H1 (cell line): ENCODE data around the gene HYDIN. TPM values are rescaled to one million over a fixed set of nuclear protein-coding genes. Genes with fewer than 3 reads are reported as not detected.
A peak's percentile ranks its signal among the peaks of the same experiment; 100 is the strongest.

Experiments used
- CTCF ChIA-PET: fragments of 300-600 bp; sonication (Branson Sonifier 250); formaldehyde crosslinking; loops from one replicate; lab custom pipeline; 2021; ENCODE audit not compliant: partially characterized antibody; lab: Charles Lee
- POLR2A ChIA-PET: fragments of 300-600 bp; sonication (Branson Sonifier 250); formaldehyde crosslinking; loops from one replicate; lab custom pipeline; 2021; ENCODE audit warnings: inconsistent platforms; ENCODE audit not compliant: partially characterized antibody; lab: Charles Lee
- DNase-seq, 2 experiments: peaks; one replicate each; pipeline versions ENCODE4 v3.0.0 to v3.0.0-alpha.2; 2010 to 2022; ENCODE audit warnings: low spot score in 2 of 2, low read depth in 1 of 2, mixed read lengths in 1 of 2
- FAIRE-seq: peaks from 2 replicates; lab custom pipeline; 2011; peaks lifted over from hg19 to GRCh38; lab: Jason Lieb, UNC
- H2AFZ ChIP-seq: 2 replicates; pipeline ENCODE4 v1.8.1; 2012; ENCODE audit warnings: low read length, inconsistent platforms
- H2AK5ac ChIP-seq: 2 replicates; pipeline ENCODE4 v1.6.1; 2013; ENCODE audit warnings: low read depth, low read length
- H2BK120ac ChIP-seq: replicated peaks from 2 replicates; pipeline ENCODE3; 2013; ENCODE audit warnings: low read depth, low read length, inconsistent platforms
- H2BK12ac ChIP-seq: 2 replicates; pipeline ENCODE4 v1.6.1; 2013; ENCODE audit warnings: low read depth, low read length
- H2BK15ac ChIP-seq: 2 replicates; pipeline ENCODE4 v1.6.1; 2013; ENCODE audit warnings: low read length
- H2BK20ac ChIP-seq: 2 replicates; pipeline ENCODE4 v1.6.1; 2013; ENCODE audit warnings: low read length
- H2BK5ac ChIP-seq: 2 replicates; pipeline ENCODE4 v1.6.1; 2013; ENCODE audit warnings: low read depth, low read length
- H3K14ac ChIP-seq: 2 replicates; pipeline ENCODE4 v1.6.1; 2013; ENCODE audit warnings: inconsistent platforms; ENCODE audit not compliant: insufficient read length
- H3K18ac ChIP-seq: 2 replicates; pipeline ENCODE4 v1.6.1; 2013; ENCODE audit warnings: low read length; ENCODE audit errors: extremely low read depth
- H3K23ac ChIP-seq: 2 replicates; pipeline ENCODE4 v1.6.1; 2013; ENCODE audit warnings: inconsistent platforms; ENCODE audit not compliant: insufficient read length
- H3K23me2 ChIP-seq: 2 replicates; pipeline ENCODE4 v1.6.1; 2013; ENCODE audit warnings: low read depth, low read length
- H3K27ac ChIP-seq: 2 replicates; pipeline ENCODE4 v1.6.1; 2011; ENCODE audit warnings: low read depth, low read length, inconsistent platforms
- H3K27me3 ChIP-seq, 4 experiments: replicated peaks in 1 of 4; 1 replicate in 1 of 4; 2 replicates in 3 of 4; pipeline versions ENCODE4 v1.6.1 to v1.8.1; 2011 to 2013; ENCODE audit warnings: low read length in 3 of 4, mild to moderate bottlenecking in 3 of 4, inconsistent platforms in 2 of 4, mixed read lengths in 2 of 4, moderate library complexity in 1 of 4; ENCODE audit not compliant: control insufficient read depth in 3 of 4, insufficient read depth in 3 of 4; ENCODE audit errors: extremely low read depth in 1 of 4
- H3K36me3 ChIP-seq, 4 experiments: 2 replicates each; pipeline versions ENCODE4 v1.6.1 to v1.8.1; 2011 to 2013; ENCODE audit warnings: mild to moderate bottlenecking in 4 of 4, low read length in 3 of 4, moderate library complexity in 2 of 4, control low read depth in 1 of 4, inconsistent platforms in 1 of 4; ENCODE audit not compliant: insufficient read depth in 4 of 4, control insufficient read depth in 2 of 4
- H3K4ac ChIP-seq: replicated peaks from 2 replicates; pipeline ENCODE3; 2013; ENCODE audit warnings: low read length, low read depth, mixed read lengths, inconsistent platforms; ENCODE audit not compliant: insufficient read length
- H3K4me1 ChIP-seq, 4 experiments: replicated peaks in 1 of 4; 1 replicate in 1 of 4; 2 replicates in 3 of 4; pipeline versions ENCODE4 v1.6.1 to v1.8.1; 2011 to 2013; ENCODE audit warnings: low read length in 3 of 4, inconsistent platforms in 2 of 4, mixed read lengths in 1 of 4; ENCODE audit not compliant: insufficient read depth in 4 of 4, control insufficient read depth in 3 of 4
- H3K4me2 ChIP-seq, 2 experiments: 2 replicates each; pipeline versions ENCODE4 v1.6.1 to v1.8.1; 2011 to 2013; ENCODE audit warnings: low read depth in 2 of 2, low read length in 2 of 2, control low read depth in 1 of 2, inconsistent platforms in 1 of 2, mild to moderate bottlenecking in 1 of 2; ENCODE audit not compliant: insufficient read depth in 1 of 2
- H3K4me3 ChIP-seq, 4 experiments: fragments of 200-600, 300-600 bp in 1 of 4; sonication (generic), shearing (Covaris generic), sonication (Bioruptor Twin) in 1 of 4; 2 replicates each; pipeline versions ENCODE4 v1.5.1 to v1.8.1; 2011 to 2016; ENCODE audit warnings: low read length in 4 of 4, low read depth in 3 of 4, control low read depth in 2 of 4, inconsistent platforms in 2 of 4, mild to moderate bottlenecking in 2 of 4, mixed read lengths in 1 of 4, moderate library complexity in 1 of 4; ENCODE audit not compliant: insufficient read depth in 2 of 4; ENCODE audit errors: extremely low read depth in 1 of 4
- H3K56ac ChIP-seq: replicated peaks from 2 replicates; pipeline ENCODE3; 2013; ENCODE audit warnings: low read depth, mild to moderate bottlenecking, mixed read lengths, low read length, inconsistent platforms; ENCODE audit not compliant: insufficient read length
- H3K79me1 ChIP-seq: 2 replicates; pipeline ENCODE4 v1.6.1; 2013; ENCODE audit warnings: low read depth, low read length, control low read depth
- H3K79me2 ChIP-seq, 2 experiments: 2 replicates each; pipeline versions ENCODE4 v1.6.1 to v1.8.1; 2012 to 2013; ENCODE audit warnings: low read length in 2 of 2, mild to moderate bottlenecking in 2 of 2, inconsistent platforms in 1 of 2; ENCODE audit not compliant: insufficient read depth in 2 of 2, control insufficient read depth in 1 of 2
- H3K9ac ChIP-seq, 4 experiments: replicated peaks in 1 of 4; 1 replicate in 1 of 4; 2 replicates in 3 of 4; pipeline versions ENCODE4 v1.6.1 to v1.8.1; 2011 to 2013; ENCODE audit warnings: low read depth in 3 of 4, low read length in 3 of 4, control low read depth in 2 of 4, mild to moderate bottlenecking in 2 of 4, moderate library complexity in 2 of 4, inconsistent platforms in 1 of 4; ENCODE audit errors: extremely low read depth in 1 of 4
- H3K9me3 ChIP-seq, 2 experiments: 2 replicates each; pipeline versions ENCODE4 v1.6.1 to v1.8.1; 2012 to 2013; ENCODE audit warnings: mild to moderate bottlenecking in 2 of 2, moderate library complexity in 2 of 2, control low read depth in 1 of 2, inconsistent platforms in 1 of 2, low read depth in 1 of 2, low read length in 1 of 2, mixed read lengths in 1 of 2; ENCODE audit not compliant: insufficient read depth in 2 of 2
- H4K20me1 ChIP-seq, 2 experiments: replicated peaks in 1 of 2; 2 replicates each; pipeline versions ENCODE3 to v1.8.1; 2011 to 2013; ENCODE audit warnings: inconsistent platforms in 2 of 2, low read length in 2 of 2, mild to moderate bottlenecking in 1 of 2; ENCODE audit not compliant: insufficient read depth in 2 of 2, control insufficient read depth in 1 of 2
- H4K5ac ChIP-seq: 2 replicates; pipeline ENCODE4 v1.6.1; 2013; ENCODE audit warnings: low read length, low read depth, mixed read lengths, inconsistent platforms; ENCODE audit not compliant: insufficient read length
- H4K8ac ChIP-seq: 2 replicates; pipeline ENCODE4 v1.8.0; 2013; ENCODE audit warnings: mild to moderate bottlenecking, moderate library complexity, low read length, inconsistent platforms; ENCODE audit not compliant: insufficient read depth; ENCODE audit errors: extremely low read depth
- H4K91ac ChIP-seq: replicated peaks from 2 replicates; pipeline ENCODE3; 2013; ENCODE audit warnings: low read length, mixed read lengths, inconsistent platforms; ENCODE audit not compliant: insufficient read length
- HDAC6 ChIP-seq: IDR thresholded peaks from one replicate; pipeline ENCODE4 v1.7.1; 2012; ENCODE audit warnings: low read depth, mild to moderate bottlenecking, inconsistent platforms, low read length, moderate library complexity
- JUN ChIP-seq: IDR thresholded peaks from 2 replicates; pipeline ENCODE4 v1.6.1; 2011; ENCODE audit warnings: low read depth, mild to moderate bottlenecking, improper control_type of control experiment, low read length
- KDM4A ChIP-seq: IDR thresholded peaks from one replicate; pipeline ENCODE4 v1.7.1; 2012; ENCODE audit warnings: low read depth, mild to moderate bottlenecking, moderate library complexity, low read length, inconsistent platforms; ENCODE audit not compliant: severe bottlenecking
- SIRT6 ChIP-seq: IDR thresholded peaks from one replicate; pipeline ENCODE4 v1.7.1; 2012; ENCODE audit warnings: low read length, inconsistent platforms
- SP1 ChIP-seq: IDR thresholded peaks from 2 replicates; pipeline ENCODE4 v1.6.1; 2011; ENCODE audit warnings: low read depth, low read length
- SP4 ChIP-seq: IDR thresholded peaks from 2 replicates; pipeline ENCODE4 v1.6.1; 2012; ENCODE audit warnings: low read length, inconsistent platforms
- TAF1 ChIP-seq: IDR thresholded peaks from 2 replicates; pipeline ENCODE4 v1.6.1; 2011; ENCODE audit warnings: mild to moderate bottlenecking, low read depth, low read length
- USF2 ChIP-seq: IDR thresholded peaks from 2 replicates; pipeline ENCODE4 v1.6.1; 2011; ENCODE audit warnings: low read length, improper control_type of control experiment
- YY1 ChIP-seq: IDR thresholded peaks from 2 replicates; pipeline ENCODE4 v1.6.1; 2011; ENCODE audit warnings: low read depth, mild to moderate bottlenecking, low read length
- WGBS, 2 experiments: shearing (Covaris generic) in 1 of 2; methylation state at CpG; one replicate each; pipeline versions ENCODE4 v1.1.6 to v1.1.7; 2013 to 2015; ENCODE audit warnings: low lambda C conversion rate in 2 of 2, mixed read lengths in 2 of 2, inconsistent platforms in 1 of 2, low coverage in 1 of 2, missing lambda C conversion rate in 1 of 2; ENCODE audit not compliant: insufficient replicate concordance in 2 of 2, insufficient coverage in 1 of 2, insufficient read length in 1 of 2; ENCODE audit errors: extremely low coverage in 1 of 2, missing lambda C conversion rate in 1 of 2; 5-methylcytosine and 5-hydroxymethylcytosine counted together
- polyA plus RNA-seq, 7 experiments: library from polyadenylated mRNA; depleted of rRNA in 3 of 7; stranded (reverse) in 5 of 7; unstranded in 2 of 7; fragments of >200 nt in 5 of 7; fragments of 200-250 nt in 2 of 7; gene quantifications; 1 replicate in 5 of 7; 2 replicates in 1 of 7; 4 replicates in 1 of 7; pipeline versions ENCODE4 v1.2.1 to v1.2.3, GENCODE V29; 2011 to 2013; ENCODE audit warnings: missing spikeins in 2 of 7, mixed read lengths in 2 of 7
- total RNA-seq: library from RNA; stranded (reverse); fragmentation: NEBNext Ultra II Directional; extraction: Animal tissue kit (Norgen Biotek cat#: 25700); gene quantifications from 2 replicates; pipeline ENCODE4 v1.2.1, GENCODE V29; 2021

Gene HYDIN
- total and polyA plus RNA-seq, 2 of the 8 experiments (the other 6 are each of a cell fraction or from before 2014, with no cell fraction given), result 1.1 to 1.8 TPM

DNA sequence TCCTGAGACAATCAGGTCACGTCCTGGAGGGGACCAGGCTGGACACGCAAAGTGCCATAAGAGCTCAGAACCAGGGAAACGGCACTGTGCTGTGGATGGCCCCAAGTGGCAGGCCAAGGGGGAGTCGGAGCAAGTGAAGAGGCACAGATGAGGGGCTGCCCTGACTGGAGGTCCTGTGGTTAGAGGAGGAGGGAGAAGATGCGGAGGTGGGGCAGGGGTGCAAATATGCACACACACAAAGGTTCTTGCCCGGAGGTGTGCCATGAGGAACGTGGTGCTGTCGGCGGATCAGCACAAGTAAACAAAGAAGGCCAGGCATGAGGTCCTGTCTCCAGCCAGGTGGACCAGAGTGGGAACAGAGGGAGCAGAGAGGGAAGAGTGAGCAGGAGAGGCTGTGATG is 453.0 kb downstream of the HYDIN start:
- no peaks in the 10 kb centered on the region for H3K79me1 ChIP-seq
- no peak for TF ChIP-seq YY1
- no peak for TF ChIP-seq USF2
- TF ChIP-seq JUN, result no peak
- no peak for TF ChIP-seq HDAC6
- TF ChIP-seq TAF1, result no peak
- TF ChIP-seq SP4, result no peak
- no peak for TF ChIP-seq SP1
- TF ChIP-seq SIRT6, result no peak
- TF ChIP-seq KDM4A, result no peak
- TF ChIP-seq, all 59 proteins: peak for 0
- Histone ChIP-seq H3K56ac (no peak overlapping the region), H4K8ac (no peak overlapping the region), H2BK120ac (no peak overlapping the region), H3K4me3 (no peak overlapping the region), H3K4ac (peak overlapping the region; percentile 21), H2BK5ac (no peak overlapping the region), H3K27me3 (no peaks in the 10 kb centered on the region), H2BK12ac (no peak overlapping the region), H3K4me2 (no peak overlapping the region), H4K20me1 (peaks cover 3 to 4% of the 10 kb centered on the region in 2 experiments), H3K79me2 (no peaks in the 10 kb centered on the region), H4K5ac (no peak overlapping the region), H3K4me1 (no peaks in the 10 kb centered on the region; a peak in 1 of 7 replicates), H3K9me3 (peaks cover 3 to 5% of the 10 kb centered on the region in 2 experiments; a peak in 1 of 4 replicates), H3K36me3 (peaks cover 10 to 30% (median 21%) of the 10 kb centered on the region in 4 experiments; a peak in 7 of 8 replicates), H2AFZ (no peak overlapping the region), H3K18ac (no peak overlapping the region), H4K91ac (no peak overlapping the region), H2BK20ac (no peak overlapping the region), H2BK15ac (no peak overlapping the region), H3K23ac (no peak overlapping the region), H2AK5ac (no peak overlapping the region), H3K23me2 (no peaks in the 10 kb centered on the region), H3K27ac (no peak overlapping the region), H3K9ac (no peak overlapping the region), H3K14ac (no peak overlapping the region)
- FAIRE-seq (no peak), DNase-seq (no peak)
- WGBS, 2 experiments, result 97% methylated on average over 9 of the region's 9 CpGs; no CpG with 5 or more reads in 1 of the 2 experiments
- ChIA-PET POLR2A (interaction anchor here (1.0 kb wide), 1 partner anchor 94 kb away, joined by 4 read pairs; no protein-coding TSS in a partner anchor), CTCF (interaction anchor here (0.9 to 1.0 kb wide), 2 partner anchors 75 to 665 kb away, joined by 4 to 5 read pairs; no protein-coding TSS in a partner anchor)
